ENCODE data around the gene SENP1.

DNA sequence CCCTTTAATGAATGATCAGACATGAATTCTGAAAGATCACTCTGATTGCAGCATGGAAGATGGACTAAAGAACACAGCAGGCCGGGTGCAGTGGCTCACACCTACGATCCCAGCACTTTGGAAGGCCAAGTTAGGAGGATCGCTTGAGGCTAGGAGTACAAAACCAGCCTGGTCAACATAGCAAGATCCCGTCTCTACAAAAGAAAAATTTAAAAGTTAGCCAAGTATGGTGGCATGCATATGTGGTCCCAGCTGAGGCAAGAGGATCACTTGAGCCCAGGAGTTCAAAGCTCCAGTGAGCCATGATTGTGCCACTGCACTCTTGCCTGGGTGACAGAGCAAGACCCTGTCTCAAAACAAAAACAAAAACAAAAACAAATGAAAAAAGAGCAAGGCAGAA lies 35.1 kb downstream of the SENP1 start:
- TF ChIP-seq, protein P1, sequence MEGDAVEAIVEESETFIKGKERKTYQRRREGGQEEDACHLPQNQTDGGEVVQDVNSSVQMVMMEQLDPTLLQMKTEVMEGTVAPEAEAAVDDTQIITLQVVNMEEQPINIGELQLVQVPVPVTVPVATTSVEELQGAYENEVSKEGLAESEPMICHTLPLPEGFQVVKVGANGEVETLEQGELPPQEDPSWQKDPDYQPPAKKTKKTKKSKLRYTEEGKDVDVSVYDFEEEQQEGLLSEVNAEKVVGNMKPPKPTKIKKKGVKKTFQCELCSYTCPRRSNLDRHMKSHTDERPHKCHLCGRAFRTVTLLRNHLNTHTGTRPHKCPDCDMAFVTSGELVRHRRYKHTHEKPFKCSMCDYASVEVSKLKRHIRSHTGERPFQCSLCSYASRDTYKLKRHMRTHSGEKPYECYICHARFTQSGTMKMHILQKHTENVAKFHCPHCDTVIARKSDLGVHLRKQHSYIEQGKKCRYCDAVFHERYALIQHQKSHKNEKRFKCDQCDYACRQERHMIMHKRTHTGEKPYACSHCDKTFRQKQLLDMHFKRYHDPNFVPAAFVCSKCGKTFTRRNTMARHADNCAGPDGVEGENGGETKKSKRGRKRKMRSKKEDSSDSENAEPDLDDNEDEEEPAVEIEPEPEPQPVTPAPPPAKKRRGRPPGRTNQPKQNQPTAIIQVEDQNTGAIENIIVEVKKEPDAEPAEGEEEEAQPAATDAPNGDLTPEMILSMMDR (IDR thresholded peaks at IDR 0.05), result no peak
- TF ChIP-seq POLR2AphosphoS5 (IDR thresholded peaks at IDR 0.05), result no peak
- no peak for TF ChIP-seq EP300 (IDR thresholded peaks at IDR 0.05; ENCODE audit: low read depth)
- TF ChIP-seq POLR2A (IDR thresholded peaks at IDR 0.05), result no peak
